Activated CD4-positive, alpha-beta T cell treated with anti-CD3 and anti-CD28 coated beads, Interleukin-2, amount 50 U/mL, for 16 hours (primary cell): ENCODE measurements around the gene RAB33B.
A peak's percentile ranks its signal among the peaks of the same experiment; 100 is the strongest.

Experiments
- DNase-seq: peaks from one replicate; pipeline ENCODE4 v3.0.0-alpha.2; 2020

The RAB33B gene

DNA sequence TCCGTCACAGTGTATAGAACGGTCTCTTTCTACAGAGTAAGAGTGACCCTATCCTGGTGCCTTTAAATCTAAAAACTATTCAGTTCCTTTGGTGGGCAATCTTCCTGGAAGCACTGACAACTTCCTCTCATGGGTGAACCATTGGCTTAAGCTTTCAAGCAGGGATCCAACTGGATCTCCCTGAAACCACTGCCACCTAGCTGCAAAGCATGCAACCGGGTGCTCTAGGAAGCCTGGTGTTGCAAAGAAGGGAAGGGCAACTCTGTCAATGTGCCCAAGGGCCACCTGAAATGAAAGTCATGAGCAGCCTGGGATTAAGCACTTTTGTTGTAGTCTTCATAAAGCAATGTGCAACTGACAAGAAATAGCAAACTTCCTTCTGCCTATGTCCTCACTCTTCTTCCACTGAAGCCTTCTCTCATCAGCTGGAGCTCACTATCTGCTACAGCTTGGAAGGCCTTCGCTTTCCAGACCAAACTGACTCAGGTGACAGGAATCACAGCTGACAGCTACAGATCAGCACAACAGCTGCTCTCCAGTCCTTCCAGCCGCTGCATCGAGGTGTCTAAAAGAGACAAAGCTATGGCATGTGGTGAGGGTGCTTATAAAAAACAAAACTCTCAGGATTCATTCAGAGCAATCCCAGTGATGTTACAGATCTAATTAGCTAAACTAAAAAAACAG, 55.9 kb downstream of the RAB33B start:
- DNase-seq = no peak

DNA sequence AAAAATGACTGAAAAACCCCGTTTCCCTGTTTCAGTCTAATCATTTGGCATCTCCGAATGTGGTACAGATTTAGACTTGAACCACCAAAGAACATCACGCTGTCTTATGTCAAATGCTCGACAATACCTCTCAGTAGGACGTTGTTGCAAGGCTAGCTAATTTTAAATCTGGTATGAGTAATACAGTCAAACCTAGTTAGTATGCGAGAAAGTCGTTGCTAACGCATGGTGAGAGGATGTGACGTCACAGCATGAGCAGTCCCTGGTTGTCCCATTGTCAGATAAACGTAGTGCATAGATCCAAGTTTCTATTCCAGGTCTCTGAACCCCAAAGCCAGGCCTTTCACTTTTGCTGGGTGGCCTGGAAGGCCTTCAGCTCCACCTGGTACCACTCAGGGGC, 57.4 kb downstream of the RAB33B start:
- peak; percentile 36 for DNase-seq

DNA sequence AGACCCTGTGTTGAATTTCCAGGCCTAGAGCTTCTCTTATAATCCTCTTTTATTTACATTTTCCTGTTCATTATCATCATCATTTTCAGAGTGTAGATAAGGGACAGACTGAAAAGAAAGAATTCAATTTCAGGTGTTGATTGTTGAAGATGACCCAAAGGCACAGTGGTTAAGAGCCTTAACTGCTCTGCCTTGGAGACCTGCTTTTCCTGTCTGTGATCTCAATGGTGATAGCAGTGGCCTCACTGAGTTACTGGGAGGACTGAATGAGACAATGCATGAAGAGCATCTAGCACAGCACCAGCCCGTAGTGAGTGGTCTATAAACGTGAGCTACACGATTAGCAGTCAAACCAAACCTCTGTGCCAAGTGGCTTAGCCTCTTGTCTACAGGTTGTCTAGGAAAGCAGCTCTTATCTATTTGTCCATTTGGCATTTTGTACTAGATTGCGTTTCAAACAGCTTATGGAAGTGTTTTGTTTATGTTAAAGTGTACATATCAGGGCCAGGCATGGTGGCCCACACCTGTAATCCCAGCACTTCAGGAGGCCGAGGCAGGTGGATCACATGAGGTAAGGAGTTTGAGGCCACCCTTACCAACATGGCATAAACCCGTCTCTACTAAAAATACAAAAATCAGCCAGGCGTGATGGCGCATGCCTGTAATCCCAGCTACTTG, 60.6 kb downstream of the RAB33B start:
- no peak for DNase-seq

DNA sequence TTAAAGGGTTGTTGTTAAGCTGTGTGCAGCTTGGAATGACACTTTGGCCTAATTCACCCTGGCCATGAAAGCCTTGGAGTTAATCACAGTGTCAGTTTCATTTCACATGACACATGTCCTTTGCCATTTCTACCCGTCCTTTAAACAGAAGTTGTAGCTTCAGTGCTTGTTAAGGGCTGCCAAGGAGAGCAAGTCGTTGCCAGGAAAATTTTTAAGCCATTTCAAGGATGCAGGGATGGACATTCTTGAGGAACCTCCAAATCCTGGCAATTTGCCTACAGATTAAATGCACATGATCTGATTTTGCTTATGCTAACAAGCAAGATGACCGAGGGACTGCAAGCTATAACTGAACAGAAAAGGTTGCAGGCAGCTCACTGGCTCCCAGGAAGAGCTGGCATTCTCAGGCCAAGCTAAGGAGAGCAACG, 61.6 kb downstream of the RAB33B start:
- DNase-seq = no peak

DNA sequence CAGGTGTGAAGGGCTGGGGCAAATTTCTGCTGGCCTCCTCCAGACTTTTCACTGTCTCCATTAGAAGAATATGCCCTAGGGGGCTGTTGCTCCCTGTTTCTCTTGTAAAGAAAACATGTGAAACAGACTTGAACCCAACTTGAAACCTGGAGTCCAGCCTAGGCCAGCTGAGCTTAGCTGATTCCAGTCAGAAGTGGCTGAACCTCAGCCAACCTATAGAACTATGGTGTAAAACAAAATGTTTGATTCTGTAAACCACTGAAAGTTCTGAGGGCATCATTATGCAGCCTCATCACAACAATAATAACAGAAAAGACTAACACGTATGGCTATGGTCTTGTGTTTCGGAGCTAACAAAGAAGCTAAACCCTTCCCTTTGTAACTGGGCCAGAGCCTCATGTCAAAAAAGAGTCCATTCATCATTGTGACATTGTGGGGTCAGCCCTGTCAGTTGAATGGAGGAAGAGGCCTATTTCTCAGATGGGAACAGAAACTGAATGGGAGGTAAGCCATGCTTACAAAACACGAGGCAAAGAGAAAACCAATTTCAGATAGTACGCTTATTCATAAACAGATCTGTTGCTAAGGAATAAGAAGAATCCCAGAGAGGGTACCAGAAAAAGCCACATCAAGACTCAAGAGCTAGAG, 68.0 kb downstream of the RAB33B start:
- no peak for DNase-seq

DNA sequence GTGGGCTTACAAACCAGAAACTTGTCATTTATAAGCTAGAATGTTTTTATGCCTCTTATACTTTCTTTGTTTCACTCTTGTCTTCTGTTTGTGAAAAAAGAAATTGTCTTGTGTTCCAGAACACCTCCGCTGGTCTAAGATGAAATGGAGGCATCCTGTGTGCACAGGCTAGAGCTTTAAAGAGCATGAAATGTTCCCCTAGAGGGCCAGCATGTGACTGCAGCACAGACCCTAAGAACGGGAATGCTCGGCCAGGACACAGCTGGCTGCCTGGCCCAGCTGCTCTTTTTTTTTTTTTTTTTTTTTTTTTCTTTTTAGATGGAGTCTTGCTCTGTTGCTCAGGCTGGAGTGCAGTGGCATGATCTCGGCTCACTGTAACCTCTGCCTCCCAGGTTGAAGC, 68.5 kb downstream of the RAB33B start:
- no peak for DNase-seq

DNA sequence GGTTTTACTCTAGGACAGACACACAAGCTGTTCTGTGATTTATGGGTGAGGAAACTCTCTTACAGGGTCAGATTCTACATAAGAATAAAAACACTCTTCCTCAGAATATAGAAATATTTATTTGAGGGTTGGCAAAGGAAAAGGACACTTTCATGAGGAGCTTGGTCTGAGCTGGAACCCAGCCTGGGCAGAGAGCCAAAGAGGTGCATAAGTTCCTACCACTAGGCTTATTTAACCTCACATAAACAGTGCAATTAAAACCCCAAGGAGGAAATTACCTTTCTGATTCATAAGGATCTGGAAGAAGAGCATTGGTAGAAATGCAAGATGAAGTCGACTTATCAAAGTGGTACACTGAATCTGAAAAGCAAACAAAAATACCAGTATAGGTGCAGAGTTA, 69.2 kb downstream of the RAB33B start:
- DNase-seq = no peak

DNA sequence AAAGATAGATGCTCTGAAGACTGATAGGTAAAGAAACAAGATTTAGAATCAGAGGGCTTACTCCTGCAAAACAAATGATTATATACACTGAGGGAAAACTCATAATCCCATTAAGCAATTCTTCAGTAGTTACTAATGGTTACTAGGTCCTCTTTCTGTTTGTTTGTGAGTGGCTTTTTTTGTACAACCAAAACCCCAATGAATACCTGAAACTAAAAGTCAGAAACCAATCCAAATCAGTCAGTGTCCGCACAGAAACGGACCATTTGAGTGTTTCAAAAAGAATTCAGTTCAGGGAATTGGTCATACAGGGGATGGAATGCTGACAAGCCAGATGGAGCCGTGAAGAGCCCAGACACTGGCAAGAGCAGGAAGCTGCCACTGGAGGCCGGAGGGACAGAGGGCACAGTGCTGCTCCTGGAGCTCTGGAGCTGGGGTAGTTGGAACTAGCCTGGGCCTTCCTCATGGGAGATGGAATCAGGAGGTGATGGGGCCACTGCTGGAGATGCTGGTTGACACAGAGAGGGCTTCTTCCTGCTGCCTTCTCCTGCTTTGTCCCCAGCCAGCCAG, 70.2 kb downstream of the RAB33B start:
- DNase-seq = no peak

DNA sequence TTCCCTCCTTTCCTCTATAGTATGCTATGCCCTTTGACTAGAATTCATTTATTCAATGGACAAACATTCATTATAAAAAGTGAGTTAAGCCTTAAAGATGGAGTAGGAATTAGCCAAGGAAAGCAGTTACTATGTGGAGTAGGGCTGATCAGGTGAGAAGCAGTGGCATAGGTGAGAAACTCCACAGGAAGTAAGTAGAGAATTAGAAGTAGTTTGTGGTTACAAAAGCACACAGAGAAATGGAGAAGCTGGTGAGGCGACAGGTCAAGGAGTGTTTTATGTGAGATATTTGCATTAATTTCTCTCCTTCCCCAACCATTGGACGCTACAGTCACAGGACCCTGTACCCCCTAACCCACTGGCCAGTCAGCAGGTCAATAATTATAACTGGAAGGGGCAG, 71.5 kb downstream of the RAB33B start:
- no peak for DNase-seq
